ENCODE measurements around the gene CARMIL1. TPM values are rescaled to one million over a fixed set of nuclear protein-coding genes. Genes with fewer than 3 reads are reported as not detected.
"Not testable (repeated sequence)": the region's sequence is repeated elsewhere in the genome, so short reads cannot be mapped to it uniquely, and the experiment has no call there.

Gene CARMIL1
- polyA plus RNA-seq, 4 donors: 35.3 to 74.5 (median 47.2) TPM

- H3K36me3 ChIP-seq (ENCODE audit: control insufficient read depth in 3 of 3, insufficient read depth in 2 of 3, low read depth in 1 of 3, low read length in 3 of 3): no peaks in the 10 kb centered on the region
- DNase-seq (no peak), FAIRE-seq (no peak)
- H3K27ac ChIP-seq (ENCODE audit: low read depth in 1 of 3, low read length in 2 of 3): no peak overlapping the region
- H3K4me3 ChIP-seq (ENCODE audit: low read depth in 1 of 3, low read length in 3 of 3): no peak overlapping the region
- 77 to 89% (median 81%) methylated on average over 1 of the region's 1 CpG for WGBS, 3 donors
- H3K4me1 ChIP-seq (ENCODE audit: control insufficient read depth in 3 of 3, insufficient read depth in 2 of 3, low read depth in 1 of 3, low read length in 2 of 3): no peaks in the 10 kb centered on the region
- peaks cover 0 to 11% of the 10 kb centered on the region in 2 donors for H3K9me3 ChIP-seq (ENCODE audit: control insufficient read depth in 2 of 2, insufficient read depth in 1 of 2, low read depth in 1 of 2, low read length in 1 of 2)
- H3K27me3 ChIP-seq (ENCODE audit: control insufficient read depth in 3 of 3, insufficient read depth in 3 of 3, low read length in 3 of 3): no peaks in the 10 kb centered on the region
These were observed 98.5 kb downstream of the CARMIL1 start for GRCh38 chr6:25377664-25378063.

- peaks cover 0 to 15% of the 10 kb centered on the region in 2 donors for H3K9me3 ChIP-seq (ENCODE audit: control insufficient read depth in 2 of 2, insufficient read depth in 1 of 2, low read depth in 1 of 2, low read length in 1 of 2)
- no peak overlapping the region for H3K4me3 ChIP-seq (ENCODE audit: low read depth in 1 of 3, low read length in 3 of 3)
- 71 to 88% (median 71%) methylated on average over 1 of the region's 1 CpG for WGBS, 3 donors
- DNase-seq: no peak
- no peaks in the 10 kb centered on the region for H3K4me1 ChIP-seq (ENCODE audit: control insufficient read depth in 3 of 3, insufficient read depth in 2 of 3, low read depth in 1 of 3, low read length in 2 of 3)
- no peaks in the 10 kb centered on the region for H3K27me3 ChIP-seq (ENCODE audit: control insufficient read depth in 3 of 3, insufficient read depth in 3 of 3, low read length in 3 of 3)
- no peak for FAIRE-seq
- H3K36me3 ChIP-seq (ENCODE audit: control insufficient read depth in 3 of 3, insufficient read depth in 2 of 3, low read depth in 1 of 3, low read length in 3 of 3): no peaks in the 10 kb centered on the region
- H3K27ac ChIP-seq (ENCODE audit: low read depth in 1 of 3, low read length in 2 of 3): no peak overlapping the region
These were observed 101.9 kb downstream of the CARMIL1 start for GRCh38 chr6:25381077-25381476.

GRCh38 chr6:25382476-25382875, 103.3 kb downstream of the CARMIL1 start:
- 84 to 89% (median 87%) methylated on average over 8 of the region's 8 CpGs for WGBS, 3 donors
- not testable (repeated sequence) for H3K36me3 ChIP-seq (ENCODE audit: control insufficient read depth in 3 of 3, insufficient read depth in 2 of 3, low read depth in 1 of 3, low read length in 3 of 3); H3K4me3 ChIP-seq (ENCODE audit: low read depth in 1 of 3, low read length in 3 of 3); H3K4me1 ChIP-seq (ENCODE audit: control insufficient read depth in 3 of 3, insufficient read depth in 2 of 3, low read depth in 1 of 3, low read length in 2 of 3); FAIRE-seq; H3K27ac ChIP-seq (ENCODE audit: low read depth in 1 of 3, low read length in 2 of 3); DNase-seq; H3K27me3 ChIP-seq (ENCODE audit: control insufficient read depth in 3 of 3, insufficient read depth in 3 of 3, low read length in 3 of 3)
- peaks cover 0 to 15% of the 10 kb centered on the region in 2 donors for H3K9me3 ChIP-seq (ENCODE audit: control insufficient read depth in 2 of 2, insufficient read depth in 1 of 2, low read depth in 1 of 2, low read length in 1 of 2)

GRCh38 chr6:25384234-25384633, 105.1 kb downstream of the CARMIL1 start:
- FAIRE-seq: no peak
- Histone ChIP-seq H3K4me3 (ENCODE audit: low read depth in 1 of 3, low read length in 3 of 3) (no peak overlapping the region), H3K4me1 (ENCODE audit: control insufficient read depth in 3 of 3, insufficient read depth in 2 of 3, low read depth in 1 of 3, low read length in 2 of 3) (no peaks in the 10 kb centered on the region), H3K9me3 (ENCODE audit: control insufficient read depth in 2 of 2, insufficient read depth in 1 of 2, low read depth in 1 of 2, low read length in 1 of 2) (peaks cover 0 to 11% of the 10 kb centered on the region in 2 donors), H3K27me3 (ENCODE audit: control insufficient read depth in 3 of 3, insufficient read depth in 3 of 3, low read length in 3 of 3) (no peaks in the 10 kb centered on the region), H3K27ac (ENCODE audit: low read depth in 1 of 3, low read length in 2 of 3) (no peak overlapping the region), H3K36me3 (ENCODE audit: control insufficient read depth in 3 of 3, insufficient read depth in 2 of 3, low read depth in 1 of 3, low read length in 3 of 3) (no peaks in the 10 kb centered on the region)
- 81 to 85% (median 83%) methylated on average over 7 of the region's 7 CpGs for WGBS, 3 donors
- no peak for DNase-seq

- DNase-seq (peak in 1 of 2 donors; percentile 46), FAIRE-seq (no peak)
- no peak overlapping the region for H3K4me3 ChIP-seq (ENCODE audit: low read depth in 1 of 3, low read length in 3 of 3)
- no peaks in the 10 kb centered on the region for H3K36me3 ChIP-seq (ENCODE audit: control insufficient read depth in 3 of 3, insufficient read depth in 2 of 3, low read depth in 1 of 3, low read length in 3 of 3)
- H3K27me3 ChIP-seq (ENCODE audit: control insufficient read depth in 3 of 3, insufficient read depth in 3 of 3, low read length in 3 of 3): no peaks in the 10 kb centered on the region
- H3K27ac ChIP-seq (ENCODE audit: low read depth in 1 of 3, low read length in 2 of 3): no peak overlapping the region
- no peaks in the 10 kb centered on the region for H3K4me1 ChIP-seq (ENCODE audit: control insufficient read depth in 3 of 3, insufficient read depth in 2 of 3, low read depth in 1 of 3, low read length in 2 of 3)
- H3K9me3 ChIP-seq (ENCODE audit: control insufficient read depth in 2 of 2, insufficient read depth in 1 of 2, low read depth in 1 of 2, low read length in 1 of 2): peaks cover 0 to 11% of the 10 kb centered on the region in 2 donors
- WGBS, 3 donors: 57 to 71% (median 61%) methylated on average over 5 of the region's 5 CpGs
These were observed 105.8 kb downstream of the CARMIL1 start for GRCh38 chr6:25384967-25385366.

- 77 to 84% (median 81%) methylated on average over 2 of the region's 2 CpGs for WGBS, 3 donors
- no peaks in the 10 kb centered on the region for H3K27me3 ChIP-seq (ENCODE audit: control insufficient read depth in 3 of 3, insufficient read depth in 3 of 3, low read length in 3 of 3)
- FAIRE-seq: no peak
These were observed 108.3 kb downstream of the CARMIL1 start for GRCh38 chr6:25387483-25387882.

GRCh38 chr6:25387911-25388310, 108.7 kb downstream of the CARMIL1 start:
- FAIRE-seq: no peak
- no peak overlapping the region for H3K4me3 ChIP-seq (ENCODE audit: low read depth in 1 of 3, low read length in 3 of 3)
- H3K27me3 ChIP-seq (ENCODE audit: control insufficient read depth in 3 of 3, insufficient read depth in 3 of 3, low read length in 3 of 3): no peaks in the 10 kb centered on the region
- 45 to 67% (median 56%) methylated on average over 2 of the region's 2 CpGs for WGBS, 3 donors
- H3K4me1 ChIP-seq (ENCODE audit: control insufficient read depth in 3 of 3, insufficient read depth in 2 of 3, low read depth in 1 of 3, low read length in 2 of 3): no peaks in the 10 kb centered on the region
- no peak for DNase-seq
- no peaks in the 10 kb centered on the region for H3K36me3 ChIP-seq (ENCODE audit: control insufficient read depth in 3 of 3, insufficient read depth in 2 of 3, low read depth in 1 of 3, low read length in 3 of 3)
- H3K27ac ChIP-seq (ENCODE audit: low read depth in 1 of 3, low read length in 2 of 3): no peak overlapping the region
- H3K9me3 ChIP-seq (ENCODE audit: control insufficient read depth in 2 of 2, insufficient read depth in 1 of 2, low read depth in 1 of 2, low read length in 1 of 2): peaks cover 0 to 1% of the 10 kb centered on the region in 2 donors

More at GRCh38 chr6:25387483-25387882, 108.3 kb downstream of the CARMIL1 start:
- no peak for DNase-seq
- no peak overlapping the region for H3K27ac ChIP-seq (ENCODE audit: low read depth in 1 of 3, low read length in 2 of 3)
- no peaks in the 10 kb centered on the region for H3K4me1 ChIP-seq (ENCODE audit: control insufficient read depth in 3 of 3, insufficient read depth in 2 of 3, low read depth in 1 of 3, low read length in 2 of 3)
- H3K4me3 ChIP-seq (ENCODE audit: low read depth in 1 of 3, low read length in 3 of 3): no peak overlapping the region
- H3K36me3 ChIP-seq (ENCODE audit: control insufficient read depth in 3 of 3, insufficient read depth in 2 of 3, low read depth in 1 of 3, low read length in 3 of 3): no peaks in the 10 kb centered on the region
- peaks cover 0 to 6% of the 10 kb centered on the region in 2 donors for H3K9me3 ChIP-seq (ENCODE audit: control insufficient read depth in 2 of 2, insufficient read depth in 1 of 2, low read depth in 1 of 2, low read length in 1 of 2)

DNA sequence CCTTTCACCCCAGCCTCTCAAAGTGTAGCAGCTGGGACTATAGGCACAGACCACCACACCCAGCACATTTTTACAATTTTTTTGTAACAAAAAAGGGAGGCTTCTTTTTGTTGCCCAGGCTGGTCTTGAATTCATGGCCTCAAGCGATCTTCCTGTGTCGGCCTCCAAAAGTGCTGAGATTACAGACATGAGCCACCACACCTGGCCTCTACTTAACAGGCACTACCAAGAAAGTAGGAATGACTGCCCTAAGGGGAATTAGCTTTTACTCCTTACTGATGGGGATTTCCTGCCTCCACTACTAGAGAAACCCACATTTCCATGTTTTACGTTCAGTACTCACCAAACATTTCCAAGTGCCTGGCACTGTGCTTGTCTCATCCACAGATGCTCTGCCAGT, 109.6 kb downstream of the CARMIL1 start:
- no peaks in the 10 kb centered on the region for H3K4me1 ChIP-seq (ENCODE audit: control insufficient read depth in 3 of 3, insufficient read depth in 2 of 3, low read depth in 1 of 3, low read length in 2 of 3)
- H3K27ac ChIP-seq (ENCODE audit: low read depth in 1 of 3, low read length in 2 of 3): no peak overlapping the region
- FAIRE-seq: no peak
- H3K27me3 ChIP-seq (ENCODE audit: control insufficient read depth in 3 of 3, insufficient read depth in 3 of 3, low read length in 3 of 3): no peaks in the 10 kb centered on the region
- H3K9me3 ChIP-seq (ENCODE audit: control insufficient read depth in 2 of 2, insufficient read depth in 1 of 2, low read depth in 1 of 2, low read length in 1 of 2): no peaks in the 10 kb centered on the region
- 93 to 98% (median 96%) methylated on average over 3 of the region's 3 CpGs for WGBS, 3 donors
- no peak overlapping the region for H3K4me3 ChIP-seq (ENCODE audit: low read depth in 1 of 3, low read length in 3 of 3)
- no peak for DNase-seq
- no peaks in the 10 kb centered on the region for H3K36me3 ChIP-seq (ENCODE audit: control insufficient read depth in 3 of 3, insufficient read depth in 2 of 3, low read depth in 1 of 3, low read length in 3 of 3)

DNA sequence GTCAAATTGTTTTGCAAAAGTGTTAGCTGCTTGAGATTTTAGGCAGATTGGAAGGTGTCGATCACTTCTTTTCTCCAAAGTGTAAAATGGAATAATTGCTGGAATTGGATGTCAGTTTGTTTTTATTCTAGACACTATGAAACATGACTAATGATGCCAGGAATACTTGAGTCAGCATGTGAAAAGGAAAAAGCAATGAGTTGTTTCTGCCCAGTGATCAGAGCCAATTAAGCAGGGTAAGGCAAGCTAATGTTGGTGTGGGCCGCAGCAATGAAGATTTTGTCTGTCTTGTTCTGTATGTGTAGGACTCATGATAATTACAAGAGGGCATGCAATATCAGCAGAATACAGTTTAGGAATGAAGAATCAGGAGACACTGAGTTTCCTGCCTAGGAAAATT, 110.3 kb downstream of the CARMIL1 start:
- no peak overlapping the region for H3K27ac ChIP-seq (ENCODE audit: low read depth in 1 of 3, low read length in 2 of 3)
- no peaks in the 10 kb centered on the region for H3K27me3 ChIP-seq (ENCODE audit: control insufficient read depth in 3 of 3, insufficient read depth in 3 of 3, low read length in 3 of 3)
- DNase-seq (no peak), FAIRE-seq (no peak)
- H3K4me3 ChIP-seq (ENCODE audit: low read depth in 1 of 3, low read length in 3 of 3): no peak overlapping the region
- H3K4me1 ChIP-seq (ENCODE audit: control insufficient read depth in 3 of 3, insufficient read depth in 2 of 3, low read depth in 1 of 3, low read length in 2 of 3): no peaks in the 10 kb centered on the region
- 82 to 90% (median 90%) methylated on average over 2 of the region's 2 CpGs for WGBS, 3 donors
- H3K36me3 ChIP-seq (ENCODE audit: control insufficient read depth in 3 of 3, insufficient read depth in 2 of 3, low read depth in 1 of 3, low read length in 3 of 3): no peaks in the 10 kb centered on the region
- no peaks in the 10 kb centered on the region for H3K9me3 ChIP-seq (ENCODE audit: control insufficient read depth in 2 of 2, insufficient read depth in 1 of 2, low read depth in 1 of 2, low read length in 1 of 2)
